SK-N-SH treated with all-trans-retinoic acid at 6 μM for 48 hours (cell line): Measurements from ENCODE around the gene KPNB1.

Experiments
- ATAC-seq: fragments of 200-7000 bp; cut with Tn5 transposase; 3 replicates; pipeline ENCODE4 v1.9.1; 2020; ENCODE audit warnings: mild to moderate bottlenecking, moderate library complexity
- BACH2 ChIP-seq: fragments of 250-450 bp; sonication (Bioruptor Pico); IDR thresholded peaks from 2 replicates; pipeline ENCODE4 v1.9.0; 2021; ENCODE audit warnings: mild to moderate bottlenecking, borderline replicate concordance
- CREB5 ChIP-seq: fragments of 250-450 bp; sonication (Bioruptor Pico); IDR thresholded peaks from 2 replicates; pipeline ENCODE4 v1.5.1; 2020; ENCODE audit warnings: low read depth, mild to moderate bottlenecking, moderate library complexity
- CSDC2 ChIP-seq: fragments of 250-450 bp; sonication (Bioruptor Pico); IDR thresholded peaks from 2 replicates; pipeline ENCODE4 v1.5.0; 2020; ENCODE audit warnings: mild to moderate bottlenecking, moderate library complexity
- CSRNP3 ChIP-seq: fragments of 250-450 bp; sonication (Bioruptor Pico); IDR thresholded peaks from 2 replicates; pipeline ENCODE4 v1.5.1; 2021; ENCODE audit warnings: mild to moderate bottlenecking, moderate library complexity
- ESRRG ChIP-seq: fragments of 250-450 bp; sonication (Bioruptor Pico); IDR thresholded peaks from 2 replicates; pipeline ENCODE4 v1.6.1; 2021; ENCODE audit warnings: mild to moderate bottlenecking
- ISL1 ChIP-seq: fragments of 250-450 bp; sonication (Bioruptor Pico); IDR thresholded peaks from 2 replicates; pipeline ENCODE4 v2.1.2; 2022; ENCODE audit warnings: mild to moderate bottlenecking, moderate library complexity
- OSR1 ChIP-seq: fragments of 250-450 bp; sonication (Bioruptor Pico); IDR thresholded peaks from 2 replicates; pipeline ENCODE4 v1.8.0; 2022; ENCODE audit warnings: moderate library complexity, mild to moderate bottlenecking, inconsistent platforms
- POU6F1 ChIP-seq: fragments of 250-450 bp; sonication (Bioruptor Pico); IDR thresholded peaks from 2 replicates; pipeline ENCODE4 v1.8.0; 2021; ENCODE audit warnings: low read depth, mild to moderate bottlenecking, moderate library complexity, borderline replicate concordance
- PPARA ChIP-seq: fragments of 250-450 bp; sonication (Bioruptor Pico); IDR thresholded peaks from 2 replicates; pipeline ENCODE4 v1.5.0; 2020; ENCODE audit warnings: mild to moderate bottlenecking, borderline replicate concordance
- RARB ChIP-seq: fragments of 250-450 bp; sonication (Bioruptor Pico); IDR thresholded peaks from 2 replicates; pipeline ENCODE4 v1.8.0; 2021; ENCODE audit warnings: mild to moderate bottlenecking, moderate library complexity
- SNAI2 ChIP-seq: fragments of 250-450 bp; sonication (Bioruptor Pico); IDR thresholded peaks from 2 replicates; pipeline ENCODE4 v1.5.0; 2020; ENCODE audit warnings: mild to moderate bottlenecking, moderate library complexity
- TCF4 ChIP-seq: fragments of 250-450 bp; sonication (Bioruptor Pico); IDR thresholded peaks from 2 replicates; pipeline ENCODE4 v1.8.0; 2021; ENCODE audit warnings: mild to moderate bottlenecking, moderate library complexity, borderline replicate concordance
- TOX ChIP-seq: fragments of 250-450 bp; sonication (Bioruptor Pico); IDR thresholded peaks from 2 replicates; pipeline ENCODE4 v1.8.0; 2021; ENCODE audit warnings: mild to moderate bottlenecking, moderate library complexity, borderline replicate concordance
- ZC3H10 ChIP-seq: fragments of 250-450 bp; sonication (Bioruptor Pico); IDR thresholded peaks from 2 replicates; pipeline ENCODE4 v1.5.1; 2021; ENCODE audit warnings: mild to moderate bottlenecking, moderate library complexity
- ZFP3 ChIP-seq: fragments of 250-450 bp; sonication (Bioruptor Pico); IDR thresholded peaks from 2 replicates; pipeline ENCODE4 v1.5.0; 2020; ENCODE audit warnings: mild to moderate bottlenecking, moderate library complexity
- ZNF565 ChIP-seq: fragments of 450-650 bp; formaldehyde crosslinking; conservative IDR thresholded peaks from 2 replicates; pipeline ENCODE4 v1.5.0; 2020; ENCODE audit warnings: low read depth, mild to moderate bottlenecking, moderate library complexity
- ZNF70 ChIP-seq: fragments of 450-650 bp; formaldehyde crosslinking; IDR thresholded peaks from 2 replicates; pipeline ENCODE4 v1.5.0; 2020; ENCODE audit warnings: mild to moderate bottlenecking, moderate library complexity
- ZNF8 ChIP-seq: fragments of 450-650 bp; formaldehyde crosslinking; IDR thresholded peaks from 2 replicates; pipeline ENCODE4 v1.5.0; 2020; ENCODE audit warnings: mild to moderate bottlenecking, moderate library complexity
- TF ChIP-seq, protein P1 (sequence below): fragments of 250-450 bp; sonication (Bioruptor Pico); IDR thresholded peaks from 2 replicates; pipeline ENCODE4 v1.5.0; 2020; ENCODE audit warnings: mild to moderate bottlenecking, moderate library complexity

Gene KPNB1

DNA sequence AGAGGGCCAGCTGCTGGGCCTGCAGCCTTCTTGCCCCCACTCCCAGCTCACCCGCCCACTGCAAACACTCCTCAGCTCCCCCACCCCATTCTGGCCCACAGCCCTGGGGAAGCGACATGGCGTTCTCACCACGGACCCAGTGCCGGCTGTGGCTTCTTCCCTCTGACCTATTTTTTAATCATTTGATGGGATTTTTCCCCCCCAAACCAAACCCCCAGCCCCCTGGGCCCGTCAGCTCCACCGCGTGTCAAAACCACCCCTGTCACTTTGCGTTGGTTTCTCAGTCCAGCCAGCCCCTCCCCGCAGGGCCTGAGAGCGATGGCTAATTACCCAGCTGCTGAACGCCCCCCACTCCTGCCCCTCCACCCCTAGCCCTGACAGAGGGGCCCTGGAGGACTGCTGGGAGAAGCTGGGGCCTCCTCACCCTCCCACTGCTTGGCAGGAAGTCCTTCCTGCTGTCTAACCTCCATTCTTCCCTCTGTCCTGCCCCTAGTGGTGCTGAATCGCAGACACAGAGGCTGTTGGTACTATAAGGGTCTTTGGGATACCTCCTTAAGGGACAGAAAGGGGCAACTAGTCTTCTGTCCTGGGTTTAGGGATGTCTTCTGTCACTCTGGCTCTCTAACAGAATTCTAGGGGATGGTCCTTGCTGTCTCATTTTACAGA lies 75.9 kb downstream of the KPNB1 start:
- ATAC-seq = no peak
- TF ChIP-seq, protein P1, sequence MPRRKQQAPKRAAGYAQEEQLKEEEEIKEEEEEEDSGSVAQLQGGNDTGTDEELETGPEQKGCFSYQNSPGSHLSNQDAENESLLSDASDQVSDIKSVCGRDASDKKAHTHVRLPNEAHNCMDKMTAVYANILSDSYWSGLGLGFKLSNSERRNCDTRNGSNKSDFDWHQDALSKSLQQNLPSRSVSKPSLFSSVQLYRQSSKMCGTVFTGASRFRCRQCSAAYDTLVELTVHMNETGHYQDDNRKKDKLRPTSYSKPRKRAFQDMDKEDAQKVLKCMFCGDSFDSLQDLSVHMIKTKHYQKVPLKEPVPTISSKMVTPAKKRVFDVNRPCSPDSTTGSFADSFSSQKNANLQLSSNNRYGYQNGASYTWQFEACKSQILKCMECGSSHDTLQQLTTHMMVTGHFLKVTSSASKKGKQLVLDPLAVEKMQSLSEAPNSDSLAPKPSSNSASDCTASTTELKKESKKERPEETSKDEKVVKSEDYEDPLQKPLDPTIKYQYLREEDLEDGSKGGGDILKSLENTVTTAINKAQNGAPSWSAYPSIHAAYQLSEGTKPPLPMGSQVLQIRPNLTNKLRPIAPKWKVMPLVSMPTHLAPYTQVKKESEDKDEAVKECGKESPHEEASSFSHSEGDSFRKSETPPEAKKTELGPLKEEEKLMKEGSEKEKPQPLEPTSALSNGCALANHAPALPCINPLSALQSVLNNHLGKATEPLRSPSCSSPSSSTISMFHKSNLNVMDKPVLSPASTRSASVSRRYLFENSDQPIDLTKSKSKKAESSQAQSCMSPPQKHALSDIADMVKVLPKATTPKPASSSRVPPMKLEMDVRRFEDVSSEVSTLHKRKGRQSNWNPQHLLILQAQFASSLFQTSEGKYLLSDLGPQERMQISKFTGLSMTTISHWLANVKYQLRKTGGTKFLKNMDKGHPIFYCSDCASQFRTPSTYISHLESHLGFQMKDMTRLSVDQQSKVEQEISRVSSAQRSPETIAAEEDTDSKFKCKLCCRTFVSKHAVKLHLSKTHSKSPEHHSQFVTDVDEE (CRISPR knock-in tag) = no peak
- no peak for TF ChIP-seq OSR1
- no peak for TF ChIP-seq RARB (CRISPR knock-in tag)
- TF ChIP-seq BACH2 (CRISPR knock-in tag) = no peak
- TF ChIP-seq ESRRG = no peak
- TF ChIP-seq ZC3H10 = no peak
- no peak for TF ChIP-seq SNAI2 (CRISPR knock-in tag)
- no peak for TF ChIP-seq POU6F1 (CRISPR knock-in tag)
- TF ChIP-seq ZNF565 = no peak
- no peak for TF ChIP-seq TOX (CRISPR knock-in tag)
- no peak for TF ChIP-seq CSDC2 (CRISPR knock-in tag)
- no peak for TF ChIP-seq TCF4 (CRISPR knock-in tag)

DNA sequence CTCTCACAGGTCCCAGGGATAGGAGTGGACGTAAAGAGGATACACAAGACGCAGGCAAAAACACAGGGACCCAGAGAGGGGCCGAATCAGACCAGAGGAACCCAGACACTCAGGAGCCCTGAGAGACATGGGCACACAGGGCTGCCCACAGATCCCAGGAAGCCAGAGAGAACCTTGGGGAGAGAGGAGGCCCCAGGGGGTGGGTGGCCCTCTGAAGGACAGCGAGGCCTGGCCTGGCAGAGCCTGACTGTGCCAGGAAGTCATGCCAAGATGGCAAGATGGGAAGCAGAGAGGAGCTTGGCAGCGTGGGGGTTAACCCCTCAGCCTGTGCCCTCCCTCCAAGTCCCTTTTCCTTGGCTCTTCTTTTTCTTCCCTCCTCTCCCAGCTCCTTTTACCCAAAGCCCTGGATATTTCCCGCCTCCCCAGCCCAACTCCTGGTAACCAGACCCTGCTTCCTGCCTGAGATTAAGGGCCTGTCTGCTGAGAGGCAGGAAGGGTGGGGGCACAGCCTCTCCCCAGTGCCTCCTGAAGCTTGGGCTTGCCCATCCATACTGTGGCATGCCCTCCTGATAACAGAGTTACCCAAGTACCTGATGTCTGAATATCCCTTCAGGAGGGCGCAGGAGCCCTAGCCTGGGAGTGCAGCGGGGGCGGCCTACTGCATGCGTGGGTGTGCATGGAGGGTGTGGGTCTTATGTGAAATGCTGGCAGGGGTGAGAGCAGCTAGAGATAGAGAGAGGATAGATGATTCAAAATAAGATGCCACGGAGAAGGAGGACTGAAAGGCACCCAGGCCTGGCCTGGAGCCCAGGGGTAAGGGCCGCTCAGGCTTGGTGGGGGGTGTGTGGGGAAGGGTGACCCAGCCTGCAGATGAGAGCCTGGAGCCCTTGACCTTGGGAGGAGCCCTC lies 77.3 kb downstream of the KPNB1 start:
- peak; percentile 88 for TF ChIP-seq ZNF70 (CRISPR knock-in tag)
- no peak for TF ChIP-seq ZFP3

DNA sequence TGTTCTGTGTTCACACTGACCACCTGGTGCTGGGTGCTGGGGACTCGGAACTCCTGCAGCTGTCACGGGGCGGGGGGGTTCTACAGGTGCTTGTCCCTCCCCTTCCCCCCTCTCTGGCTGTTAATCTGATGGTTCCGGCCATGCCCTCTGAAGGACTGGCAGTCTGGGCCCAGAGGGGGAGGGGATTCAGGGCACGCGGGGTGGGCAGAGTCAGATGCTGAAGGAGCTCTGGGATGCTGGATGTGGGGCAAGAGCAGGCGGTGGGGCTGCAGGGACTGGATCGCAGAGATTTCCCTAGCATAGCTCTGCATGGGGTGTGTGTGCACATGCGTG lies 78.0 kb downstream of the KPNB1 start:
- TF ChIP-seq ZFP3 (no peak), PPARA (CRISPR knock-in tag) (no peak), ZNF70 (CRISPR knock-in tag) (no peak), BACH2 (CRISPR knock-in tag) (no peak), ZNF8 (no peak), TOX (CRISPR knock-in tag) (no peak), CSRNP3 (no peak), ESRRG (no peak)
- TF ChIP-seq, all 23 proteins: peak for 0

More for the DNA sequence above, 77.3 kb downstream of the KPNB1 start:
- peak; percentile 25 for ATAC-seq

DNA sequence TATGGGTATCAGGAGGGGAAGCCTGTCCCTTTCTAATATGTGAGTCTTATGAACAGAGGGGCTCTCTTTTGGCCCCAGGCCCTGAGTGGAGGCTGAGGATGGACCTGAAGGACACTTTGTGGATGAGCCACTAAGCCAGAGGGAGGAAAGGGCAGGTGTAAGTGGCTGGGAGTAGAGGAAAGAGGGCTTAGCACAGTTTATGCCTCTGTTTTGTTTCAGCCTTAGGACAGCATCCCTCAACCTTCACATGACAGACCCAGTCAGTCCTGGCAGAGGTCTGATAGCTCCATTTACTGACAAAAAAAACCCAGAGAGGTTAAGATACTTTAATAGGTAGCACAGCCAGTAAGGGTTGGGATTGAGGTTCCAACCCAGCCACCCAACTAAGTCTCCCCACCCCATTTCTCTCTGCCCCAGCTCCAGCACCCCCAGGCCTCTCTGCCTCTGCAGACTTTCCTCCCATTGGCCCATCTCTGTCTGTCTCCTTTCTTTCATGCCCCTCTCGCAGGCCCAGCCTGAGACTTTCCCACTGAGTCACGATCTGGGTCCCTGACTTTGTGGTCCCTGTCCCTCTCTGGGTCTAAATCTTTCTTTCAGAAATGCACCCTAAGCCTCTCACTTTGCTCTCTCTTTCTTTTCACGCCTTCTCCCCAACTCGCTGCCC lies 78.6 kb downstream of the KPNB1 start:
- TF ChIP-seq ISL1 (CRISPR knock-in tag) = no peak
- TF ChIP-seq SNAI2 (CRISPR knock-in tag) = no peak
- TF ChIP-seq ESRRG = no peak
- no peak for TF ChIP-seq CSDC2 (CRISPR knock-in tag)
- no peak for TF ChIP-seq CREB5 (CRISPR knock-in tag)
- no peak for TF ChIP-seq BACH2 (CRISPR knock-in tag)
- TF ChIP-seq ZFP3 = no peak
- TF ChIP-seq, protein P1 (CRISPR knock-in tag) = no peak
- no peak for ATAC-seq

More for the DNA sequence above, 78.0 kb downstream of the KPNB1 start:
- ATAC-seq = no peak
